ENCODE results near the gene AK4. TPM values are rescaled to one million over a fixed set of nuclear protein-coding genes. Genes with fewer than 3 reads are reported as not detected.

AK4 gene
- total RNA-seq, 1 donor = 0.86 TPM

GRCh38 chr1:65225179-65225578 lies 77.2 kb downstream of the AK4 start:
- TF ChIP-seq CTCF (IDR thresholded peaks at IDR 0.05; ENCODE audit: insufficient read depth, low read depth, low read length) = no peak

GRCh38 chr1:65229201-65229600 lies 81.2 kb downstream of the AK4 start:
- H3K4me3 ChIP-seq (ENCODE audit: low read depth, low read length) = no peak overlapping the region
- no peak for TF ChIP-seq CTCF (IDR thresholded peaks at IDR 0.05; ENCODE audit: insufficient read depth, low read depth, low read length)
- DNase-seq (ENCODE audit: low read depth) = no peak

More at GRCh38 chr1:65225179-65225578, 77.2 kb downstream of the AK4 start:
- no peak for DNase-seq (ENCODE audit: low read depth)
- no peak overlapping the region for H3K4me3 ChIP-seq (ENCODE audit: low read depth, low read length)

GRCh38 chr1:65229754-65230339 lies 81.8 kb downstream of the AK4 start:
- H3K4me3 ChIP-seq (ENCODE audit: low read depth, low read length) = no peak overlapping the region
- no peak for TF ChIP-seq CTCF (IDR thresholded peaks at IDR 0.05; ENCODE audit: insufficient read depth, low read depth, low read length)

GRCh38 chr1:65230731-65231481 lies 82.9 kb downstream of the AK4 start:
- no peak for DNase-seq (ENCODE audit: low read depth)
- H3K4me3 ChIP-seq (ENCODE audit: low read depth, low read length) = no peak overlapping the region
- no peak for TF ChIP-seq CTCF (IDR thresholded peaks at IDR 0.05; ENCODE audit: insufficient read depth, low read depth, low read length)

More at GRCh38 chr1:65229754-65230339, 81.8 kb downstream of the AK4 start:
- no peak for DNase-seq (ENCODE audit: low read depth)

- peak; percentile 18 for DNase-seq (ENCODE audit: low read depth)
- no peak overlapping the region for H3K4me3 ChIP-seq (ENCODE audit: low read depth, low read length)
- TF ChIP-seq CTCF (IDR thresholded peaks at IDR 0.05; ENCODE audit: insufficient read depth, low read depth, low read length) = no peak
Measured at GRCh38 chr1:65231718-65232330, 83.8 kb downstream of the AK4 start.

GRCh38 chr1:65232461-65232990 lies 84.5 kb downstream of the AK4 start:
- H3K4me3 ChIP-seq (ENCODE audit: low read depth, low read length) = no peak overlapping the region
- no peak for TF ChIP-seq CTCF (IDR thresholded peaks at IDR 0.05; ENCODE audit: insufficient read depth, low read depth, low read length)
- no peak for DNase-seq (ENCODE audit: low read depth)

Data from fibroblast of villous mesenchyme (primary cell).